ENCODE data around the gene POLR2J. TPM values are rescaled to one million over a fixed set of nuclear protein-coding genes. Genes with fewer than 3 reads are reported as not detected.
"Not testable (repeated sequence)": the region's sequence is repeated elsewhere in the genome, so short reads cannot be mapped to it uniquely, and the experiment has no call there.

The POLR2J gene
- total RNA-seq, 1 experiment from 2014 or later: 29.4 TPM

GRCh38 chr7:102479982-102480637, 1.4 kb upstream of the POLR2J start:
- H3K9me3 Mint-ChIP-seq (ENCODE audit: low read depth, unreplicated experiment); H3K36me3 Mint-ChIP-seq (ENCODE audit: insufficient read depth, unreplicated experiment); H3K4me1 Mint-ChIP-seq (ENCODE audit: low read depth, unreplicated experiment); intact Hi-C loops (cut with micrococcal nuclease; ENCODE audit: unreplicated experiment); H3K27ac Mint-ChIP-seq (ENCODE audit: unreplicated experiment); H3K27me3 Mint-ChIP-seq (ENCODE audit: unreplicated experiment); BruUV-seq (replicated peaks): not testable (repeated sequence)
- H3K4me3 Mint-ChIP-seq (ENCODE audit: low read depth, unreplicated experiment): peak overlapping the region; percentile 32
- DNase-seq: peak; percentile 65
- TF ChIP-seq CTCF (IDR thresholded peaks at IDR 0.05; ENCODE audit: unreplicated experiment): peak; percentile 15
- CTCF ChIA-PET: interaction anchor here (0.6 to 1.3 kb wide), 2 partner anchors 13 to 93 kb away, joined by 3 read pairs; no protein-coding TSS in a partner anchor

GRCh38 chr7:102479209-102479584, 475 bp upstream of the POLR2J start:
- H3K27me3 Mint-ChIP-seq (ENCODE audit: unreplicated experiment); BruUV-seq (replicated peaks); intact Hi-C loops (cut with micrococcal nuclease; ENCODE audit: unreplicated experiment); H3K4me1 Mint-ChIP-seq (ENCODE audit: low read depth, unreplicated experiment); H3K9me3 Mint-ChIP-seq (ENCODE audit: low read depth, unreplicated experiment); H3K27ac Mint-ChIP-seq (ENCODE audit: unreplicated experiment); H3K36me3 Mint-ChIP-seq (ENCODE audit: insufficient read depth, unreplicated experiment); DNase-seq: not testable (repeated sequence)
- peak overlapping the region; percentile 66 for H3K4me3 Mint-ChIP-seq (ENCODE audit: low read depth, unreplicated experiment)
- CTCF ChIA-PET: interaction anchor here (1.3 kb wide), 1 partner anchor 94 kb away, joined by 3 read pairs; no protein-coding TSS in a partner anchor

GRCh38 chr7:102474736-102475435, 3.8 kb downstream of the POLR2J start:
- DNase-seq; H3K4me1 Mint-ChIP-seq (ENCODE audit: low read depth, unreplicated experiment); H3K27ac Mint-ChIP-seq (ENCODE audit: unreplicated experiment); intact Hi-C loops (cut with micrococcal nuclease; ENCODE audit: unreplicated experiment); H3K4me3 Mint-ChIP-seq (ENCODE audit: low read depth, unreplicated experiment); CTCF ChIA-PET; BruUV-seq (replicated peaks); H3K9me3 Mint-ChIP-seq (ENCODE audit: low read depth, unreplicated experiment); H3K27me3 Mint-ChIP-seq (ENCODE audit: unreplicated experiment); H3K36me3 Mint-ChIP-seq (ENCODE audit: insufficient read depth, unreplicated experiment): not testable (repeated sequence)

GRCh38 chr7:102474116-102474515, 4.6 kb downstream of the POLR2J start:
- H3K27ac Mint-ChIP-seq (ENCODE audit: unreplicated experiment); H3K4me3 Mint-ChIP-seq (ENCODE audit: low read depth, unreplicated experiment); H3K9me3 Mint-ChIP-seq (ENCODE audit: low read depth, unreplicated experiment); H3K4me1 Mint-ChIP-seq (ENCODE audit: low read depth, unreplicated experiment); H3K36me3 Mint-ChIP-seq (ENCODE audit: insufficient read depth, unreplicated experiment); CTCF ChIA-PET; H3K27me3 Mint-ChIP-seq (ENCODE audit: unreplicated experiment); intact Hi-C loops (cut with micrococcal nuclease; ENCODE audit: unreplicated experiment); DNase-seq; BruUV-seq (replicated peaks): not testable (repeated sequence)

GRCh38 chr7:102473271-102473991, 5.3 kb downstream of the POLR2J start:
- H3K27me3 Mint-ChIP-seq (ENCODE audit: unreplicated experiment): no peaks in the 10 kb centered on the region
- H3K4me1 Mint-ChIP-seq (ENCODE audit: low read depth, unreplicated experiment): no peaks in the 10 kb centered on the region
- intact Hi-C loops (cut with micrococcal nuclease; ENCODE audit: unreplicated experiment): no loop called here
- BruUV-seq (replicated peaks): no TSS peak
- no peak for TF ChIP-seq CTCF (IDR thresholded peaks at IDR 0.05; ENCODE audit: unreplicated experiment)
- no peak for DNase-seq
- H3K27ac Mint-ChIP-seq (ENCODE audit: unreplicated experiment): no peak overlapping the region
- H3K36me3 Mint-ChIP-seq (ENCODE audit: insufficient read depth, unreplicated experiment): peaks cover 7% of the 10 kb centered on the region
- CTCF ChIA-PET: no interaction called here
- H3K4me3 Mint-ChIP-seq (ENCODE audit: low read depth, unreplicated experiment): no peak overlapping the region
- no peaks in the 10 kb centered on the region for H3K9me3 Mint-ChIP-seq (ENCODE audit: low read depth, unreplicated experiment)
